GM20000 (cell line): ENCODE results near the gene VAV2.

Source experiments
- DNase-seq: peaks from one replicate; pipeline ENCODE4 v3.0.0; 2012; ENCODE audit warnings: low spot score
- CTCF ChIP-seq: IDR thresholded peaks from 2 replicates; pipeline ENCODE4 v1.5.1; 2012; ENCODE audit warnings: mild to moderate bottlenecking, control low read depth; ENCODE audit errors: extremely low read depth, missing control alignments

The VAV2 gene

GRCh38 chr9:133854048-133854447 is 138.1 kb downstream of the VAV2 start:
- DNase-seq: no peak
- TF ChIP-seq CTCF: no peak

GRCh38 chr9:133853331-133853730 is 138.8 kb downstream of the VAV2 start:
- no peak for DNase-seq

GRCh38 chr9:133852431-133852830 is 139.7 kb downstream of the VAV2 start:
- TF ChIP-seq CTCF: no peak
- DNase-seq: no peak

More at GRCh38 chr9:133853331-133853730, 138.8 kb downstream of the VAV2 start:
- TF ChIP-seq CTCF: no peak

- no peak for DNase-seq
- TF ChIP-seq CTCF: no peak
Observed at GRCh38 chr9:133851693-133852092, 140.4 kb downstream of the VAV2 start.

GRCh38 chr9:133850937-133851336 is 141.2 kb downstream of the VAV2 start:
- DNase-seq: no peak
- TF ChIP-seq CTCF: no peak

- TF ChIP-seq CTCF: no peak
- no peak for DNase-seq
Observed at GRCh38 chr9:133850161-133850560, 142.0 kb downstream of the VAV2 start.

- no peak for TF ChIP-seq CTCF
Observed at GRCh38 chr9:133849110-133849670, 142.9 kb downstream of the VAV2 start.

More at GRCh38 chr9:133849110-133849670, 142.9 kb downstream of the VAV2 start:
- DNase-seq: no peak
